HAP-1 (cell line): Measurements from ENCODE around the gene OR5T1.

Experiments
- DNase-seq, 2 experiments: peaks; one replicate each; pipeline ENCODE4 v3.0.0-alpha.2; 2016 to 2020; ENCODE audit warnings: low spot score in 2 of 2
- H3K27me3 ChIP-seq: fragments of 250-450 bp; sonication (Bioruptor Pico); 2 replicates; pipeline ENCODE4 v1.5.1; 2020; ENCODE audit warnings: low read depth, mild to moderate bottlenecking, moderate library complexity
- H3K36me3 ChIP-seq: fragments of 250-450 bp; sonication (Bioruptor Pico); replicated peaks from 2 replicates; pipeline ENCODE4 v1.5.1; 2020; ENCODE audit warnings: mild to moderate bottlenecking
- H3K4me1 ChIP-seq: fragments of 250-450 bp; sonication (Bioruptor Pico); 2 replicates; pipeline ENCODE4 v1.5.1; 2020; ENCODE audit warnings: mild to moderate bottlenecking
- H3K4me3 ChIP-seq: fragments of 250-450 bp; sonication (Bioruptor Pico); 2 replicates; pipeline ENCODE4 v1.5.1; 2020; ENCODE audit warnings: mild to moderate bottlenecking, moderate library complexity
- H3K9me3 ChIP-seq: fragments of 250-450 bp; sonication (Bioruptor Pico); 2 replicates; pipeline ENCODE4 v1.5.1; 2020; ENCODE audit warnings: mild to moderate bottlenecking, moderate library complexity
- in situ Hi-C: fragments of 300-500 bp; cut with MboI; formaldehyde crosslinking; loops from 3 replicates; pipeline ENCODE4 v1.14.3; 2020; ENCODE audit warnings: low sequenced_read_pairs, inconsistent platforms, mixed read lengths

Gene OR5T1

GRCh38 chr11:56273854-56274253, at the start of gene OR5T1:
Gene OR5T1, plus strand, starts transcription at chr11:56274154. Its CDS starts 1,485 bp downstream, at chr11:56275639.
- in situ Hi-C loops = no loop called here
- Histone ChIP-seq H3K4me3 (no peak within 1 kb of the TSS), H3K4me1 (no peaks in the 10 kb centered on the region), H3K27me3 (no peaks in the 10 kb centered on the region), H3K9me3 (no peaks in the 10 kb centered on the region; the same call in 1 of the 2 replicates), H3K36me3 (no peaks in the 10 kb centered on the region)
- no peak for DNase-seq

- Histone ChIP-seq H3K36me3 (no peaks in the 10 kb centered on the region), H3K4me3 (no peak within 1 kb of the TSS), H3K27me3 (no peaks in the 10 kb centered on the region), H3K4me1 (no peaks in the 10 kb centered on the region), H3K9me3 (no peaks in the 10 kb centered on the region)
- DNase-seq = no peak
- in situ Hi-C loops = no loop called here
Measured at GRCh38 chr11:56234155-56234554, 39.8 kb upstream of the OR5T1 start, which contains the start of gene OR5T2. Gene OR5T2, minus strand, starts transcription at chr11:56234255. Its CDS starts 1,193 bp downstream, at chr11:56233062.

- Histone ChIP-seq H3K27me3 (no peaks in the 10 kb centered on the region), H3K36me3 (no peaks in the 10 kb centered on the region), H3K4me3 (no peak within 1 kb of the TSS), H3K9me3 (no peaks in the 10 kb centered on the region), H3K4me1 (no peaks in the 10 kb centered on the region)
- no peak for DNase-seq
- in situ Hi-C loops = no loop called here
Measured at GRCh38 chr11:56251954-56252353, 22.0 kb upstream of the OR5T1 start, which contains the start of gene OR5T3. Gene OR5T3, plus strand, starts transcription at chr11:56252254. Its CDS starts 0 bp downstream, at chr11:56252254.

GRCh38 chr11:56271092-56271491, 2.9 kb upstream of the OR5T1 start:
- H3K36me3 ChIP-seq = no peaks in the 10 kb centered on the region
- no peaks in the 10 kb centered on the region for H3K4me1 ChIP-seq
- H3K4me3 ChIP-seq = no peak overlapping the region
- in situ Hi-C loops = no loop called here
- no peaks in the 10 kb centered on the region for H3K27me3 ChIP-seq
- DNase-seq = no peak
- no peaks in the 10 kb centered on the region for H3K9me3 ChIP-seq

- DNase-seq = no peak
- no peak within 1 kb of the TSS for H3K4me3 ChIP-seq
- no peaks in the 10 kb centered on the region for H3K27me3 ChIP-seq
- no peaks in the 10 kb centered on the region for H3K36me3 ChIP-seq
- in situ Hi-C loops = no loop called here
- H3K4me1 ChIP-seq = no peaks in the 10 kb centered on the region
- H3K9me3 ChIP-seq = no peaks in the 10 kb centered on the region
Measured at GRCh38 chr11:56292154-56292553, 18.2 kb downstream of the OR5T1 start, which contains the start of gene OR8H1. Gene OR8H1, minus strand, starts transcription at chr11:56292254. Its CDS starts 1,192 bp downstream, at chr11:56291062.

GRCh38 chr11:56296898-56297297, 22.9 kb downstream of the OR5T1 start:
- in situ Hi-C loops = no loop called here

GRCh38 chr11:56307836-56308235, 33.9 kb downstream of the OR5T1 start:
- Histone ChIP-seq H3K27me3 (no peaks in the 10 kb centered on the region), H3K4me3 (no peak overlapping the region), H3K36me3 (no peaks in the 10 kb centered on the region), H3K4me1 (no peaks in the 10 kb centered on the region), H3K9me3 (no peaks in the 10 kb centered on the region; the same call in 1 of the 2 replicates)
- in situ Hi-C loops = no loop called here
- DNase-seq = no peak

More at GRCh38 chr11:56296898-56297297, 22.9 kb downstream of the OR5T1 start:
- Histone ChIP-seq H3K27me3 (no peaks in the 10 kb centered on the region), H3K4me3 (no peak overlapping the region), H3K9me3 (no peaks in the 10 kb centered on the region), H3K36me3 (no peaks in the 10 kb centered on the region), H3K4me1 (no peaks in the 10 kb centered on the region)
- no peak for DNase-seq

GRCh38 chr11:56314844-56315243, 40.9 kb downstream of the OR5T1 start, which contains the start of gene OR8K3:
Gene OR8K3, plus strand, starts transcription at chr11:56315144. Its CDS starts 3,163 bp downstream, at chr11:56318307.
- H3K27me3 ChIP-seq = no peaks in the 10 kb centered on the region
- DNase-seq = no peak
- H3K36me3 ChIP-seq = no peaks in the 10 kb centered on the region
- no peaks in the 10 kb centered on the region; the same call in 1 of the 2 replicates for H3K9me3 ChIP-seq
- in situ Hi-C loops = no loop called here
- H3K4me3 ChIP-seq = no peak within 1 kb of the TSS
- no peaks in the 10 kb centered on the region for H3K4me1 ChIP-seq
